Gastroesophageal sphincter (tissue), 3 donors: Measurements from ENCODE around the gene HSD17B10.

ENCODE experiments used
- CTCF ChIP-seq, 4 experiments: fragments of 200-600 bp in 2 of 4; fragments of 450-650 bp in 2 of 4; sonication (generic) in 1 of 4; IDR thresholded peaks; one replicate each; pipeline ENCODE4 v1.5.1; 2017 to 2019; ENCODE audit warnings: antibody characterized with exemption in 4 of 4, mild to moderate bottlenecking in 2 of 4, moderate library complexity in 2 of 4
- POLR2A ChIP-seq, 2 donors: fragments of 450-650 bp; IDR thresholded peaks; one replicate each; pipeline ENCODE4 v1.6.1; 2017; ENCODE audit warnings: antibody characterized with exemption in 2 of 2, mild to moderate bottlenecking in 2 of 2, moderate library complexity in 1 of 2
- POLR2AphosphoS5 ChIP-seq: sonication (generic); formaldehyde crosslinking; IDR thresholded peaks from one replicate; pipeline ENCODE4 v1.6.1; 2017; ENCODE audit warnings: antibody characterized with exemption

GRCh38 chrX:53479301-53479700 is 45.1 kb upstream of the HSD17B10 start:
- no peak for TF ChIP-seq CTCF (IDR thresholded peaks at IDR 0.05)
- no peak for TF ChIP-seq POLR2AphosphoS5
- no peak for TF ChIP-seq POLR2A (IDR thresholded peaks at IDR 0.05)
